ENCODE results near the gene ERCC5.

ERCC5 gene

GRCh38 chr13:102845630-102846260 lies at the start of gene ERCC5:
Gene ERCC5 (plus strand): TSS chr13:102846032. CDS start chr13:102846267, 235 bp downstream.
- no peaks in the 10 kb centered on the region for H3K27me3 Mint-ChIP-seq

GRCh38 chr13:102798581-102799425 lies 47.0 kb upstream of the ERCC5 start, which contains the start of the genes BIVM and POGLUT2:
Gene BIVM (plus strand): TSS chr13:102799119. CDS start chr13:102807268, 8,149 bp downstream.
Gene POGLUT2 (minus strand): TSS chr13:102798976. CDS start chr13:102798670, 306 bp downstream.
- Mint-ChIP-seq H3K27me3 (peaks cover 14% of the 10 kb centered on the region), H3K27ac (peak within 1 kb of the TSS; percentile 87), H3K4me3 (peak within 1 kb of the TSS; percentile 93), H3K9me3 (no peaks in the 10 kb centered on the region), H3K36me3 (ENCODE audit: low read depth) (peaks cover 4% of the 10 kb centered on the region), H3K4me1 (ENCODE audit: low read depth) (peaks cover 33% of the 10 kb centered on the region)

More at GRCh38 chr13:102845630-102846260, at the start of gene ERCC5:
- H3K27ac Mint-ChIP-seq, result peak within 1 kb of the TSS; percentile 96
- H3K36me3 Mint-ChIP-seq (ENCODE audit: low read depth), result peaks cover 5% of the 10 kb centered on the region
- no peaks in the 10 kb centered on the region for H3K9me3 Mint-ChIP-seq
- peak within 1 kb of the TSS; percentile 98 for H3K4me3 Mint-ChIP-seq
- peaks cover 42% of the 10 kb centered on the region for H3K4me1 Mint-ChIP-seq (ENCODE audit: low read depth)

- H3K4me1 Mint-ChIP-seq (ENCODE audit: low read depth), result peaks cover 35% of the 10 kb centered on the region
- H3K36me3 Mint-ChIP-seq (ENCODE audit: low read depth), result peaks cover 5% of the 10 kb centered on the region
- H3K27ac Mint-ChIP-seq, result peak overlapping the region; percentile 85
- H3K9me3 Mint-ChIP-seq, result no peaks in the 10 kb centered on the region
- H3K4me3 Mint-ChIP-seq, result peak overlapping the region; percentile 93
- H3K27me3 Mint-ChIP-seq, result peaks cover 14% of the 10 kb centered on the region
Observed at GRCh38 chr13:102799426-102800144, 46.2 kb upstream of the ERCC5 start.

GRCh38 chr13:102800145-102801041 lies 45.4 kb upstream of the ERCC5 start:
- H3K4me3 Mint-ChIP-seq, result peak overlapping the region; percentile 93
- H3K27me3 Mint-ChIP-seq, result peaks cover 14% of the 10 kb centered on the region
- peaks cover 9% of the 10 kb centered on the region for H3K36me3 Mint-ChIP-seq (ENCODE audit: low read depth)
- H3K9me3 Mint-ChIP-seq, result no peaks in the 10 kb centered on the region
- H3K4me1 Mint-ChIP-seq (ENCODE audit: low read depth), result peaks cover 35% of the 10 kb centered on the region
- H3K27ac Mint-ChIP-seq, result peak overlapping the region; percentile 85

- Mint-ChIP-seq H3K27me3 (no peaks in the 10 kb centered on the region), H3K4me1 (ENCODE audit: low read depth) (peaks cover 25% of the 10 kb centered on the region), H3K9me3 (no peaks in the 10 kb centered on the region), H3K4me3 (no peak overlapping the region), H3K27ac (no peak overlapping the region), H3K36me3 (ENCODE audit: low read depth) (peaks cover 27% of the 10 kb centered on the region)
Observed at GRCh38 chr13:102805680-102806079, 40.2 kb upstream of the ERCC5 start.

- Mint-ChIP-seq H3K4me3 (no peak overlapping the region), H3K27ac (no peak overlapping the region), H3K9me3 (no peaks in the 10 kb centered on the region), H3K4me1 (ENCODE audit: low read depth) (peaks cover 19% of the 10 kb centered on the region), H3K36me3 (ENCODE audit: low read depth) (peaks cover 38% of the 10 kb centered on the region), H3K27me3 (no peaks in the 10 kb centered on the region)
Observed at GRCh38 chr13:102807699-102808098, 38.1 kb upstream of the ERCC5 start.

DNA sequence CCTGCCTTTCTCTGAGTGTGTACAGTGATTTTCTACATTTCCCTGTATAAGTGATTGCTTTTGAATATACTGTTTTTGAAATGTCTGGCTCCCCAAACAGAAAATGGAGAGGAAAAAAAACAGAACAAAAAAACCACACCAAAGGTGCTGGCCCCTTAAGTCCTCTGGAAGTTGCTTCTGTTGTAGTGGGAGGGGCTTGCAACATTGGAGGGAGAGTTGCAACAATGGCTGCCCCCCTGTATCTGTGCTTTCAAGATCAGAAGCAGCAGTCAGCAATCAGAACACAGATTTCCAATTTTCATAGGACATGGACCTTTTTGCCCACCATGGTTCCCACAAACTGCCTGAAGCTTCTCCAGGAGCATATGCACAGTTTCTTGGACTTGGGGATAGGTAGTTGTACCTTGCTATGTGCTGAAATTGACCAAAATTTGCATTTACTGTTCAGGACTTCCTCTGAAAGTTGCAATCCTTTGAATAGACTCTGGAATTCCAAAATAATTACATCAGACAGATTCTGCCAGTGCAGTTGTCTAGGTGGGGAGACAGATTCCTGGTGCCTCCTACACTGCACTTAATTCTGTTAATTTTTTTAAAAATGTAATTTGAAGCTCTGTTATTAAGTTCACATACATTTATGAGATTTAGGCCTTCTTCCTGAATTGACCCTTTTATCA lies 33.1 kb upstream of the ERCC5 start:
- H3K36me3 Mint-ChIP-seq (ENCODE audit: low read depth), result peaks cover 42% of the 10 kb centered on the region
- no peak overlapping the region for H3K27ac Mint-ChIP-seq
- no peaks in the 10 kb centered on the region for H3K9me3 Mint-ChIP-seq
- H3K4me3 Mint-ChIP-seq, result no peak overlapping the region
- H3K27me3 Mint-ChIP-seq, result no peaks in the 10 kb centered on the region
- peaks cover 26% of the 10 kb centered on the region for H3K4me1 Mint-ChIP-seq (ENCODE audit: low read depth)

DNA sequence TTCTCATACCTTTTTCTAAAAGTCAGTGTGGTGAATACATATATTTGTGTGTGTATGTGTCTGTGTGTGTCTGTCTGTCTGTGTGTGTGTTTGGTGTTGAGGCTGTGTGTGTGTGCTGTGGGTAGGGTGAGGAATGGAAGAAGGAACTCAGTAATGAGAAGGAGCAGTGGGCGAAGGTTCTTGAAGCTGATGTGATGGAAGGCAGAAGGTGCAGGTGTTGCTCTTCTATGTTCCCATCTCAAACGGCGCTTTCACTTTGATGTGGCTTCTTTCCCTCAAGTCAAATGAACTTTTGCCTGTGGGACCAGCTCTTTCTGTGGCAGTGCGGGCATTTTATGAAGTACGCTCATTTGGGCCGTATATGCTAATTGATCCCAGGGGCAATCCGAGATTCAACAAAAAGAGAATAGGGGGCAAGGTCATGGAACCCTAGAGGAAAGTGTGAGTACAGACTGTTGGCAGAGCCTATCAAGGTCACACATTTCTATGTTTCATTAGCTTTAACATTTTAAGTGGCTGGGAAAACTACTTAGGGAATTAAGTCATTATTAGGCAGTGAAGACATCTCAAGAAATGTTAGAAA lies 31.7 kb upstream of the ERCC5 start:
- Mint-ChIP-seq H3K27me3 (no peaks in the 10 kb centered on the region), H3K9me3 (no peaks in the 10 kb centered on the region), H3K4me3 (peak overlapping the region; percentile 1), H3K4me1 (ENCODE audit: low read depth) (peaks cover 26% of the 10 kb centered on the region), H3K27ac (no peak overlapping the region), H3K36me3 (ENCODE audit: low read depth) (peaks cover 49% of the 10 kb centered on the region)

DNA sequence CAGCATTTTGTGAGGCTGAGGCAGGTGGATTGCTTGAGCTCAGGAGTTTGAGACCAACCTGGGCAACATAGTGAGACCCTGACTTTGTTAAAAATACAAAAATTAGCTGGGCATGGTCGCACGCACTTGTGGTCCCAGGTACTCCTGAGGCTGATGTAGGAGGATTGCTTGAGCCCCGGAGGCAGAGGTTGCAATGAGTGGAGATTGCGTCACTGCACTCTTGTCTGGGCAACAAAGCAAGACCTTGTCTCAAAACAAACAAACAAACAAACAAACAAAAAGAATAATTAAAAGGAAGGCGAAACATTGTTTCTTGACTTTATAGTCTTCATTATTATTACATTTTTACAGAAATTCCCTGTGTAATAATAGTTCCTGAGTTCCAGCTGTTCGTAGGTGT lies 31.0 kb upstream of the ERCC5 start:
- H3K4me1 Mint-ChIP-seq (ENCODE audit: low read depth), result peaks cover 26% of the 10 kb centered on the region
- H3K27me3 Mint-ChIP-seq, result no peaks in the 10 kb centered on the region
- H3K9me3 Mint-ChIP-seq, result no peaks in the 10 kb centered on the region
- no peak overlapping the region for H3K4me3 Mint-ChIP-seq
- no peak overlapping the region for H3K27ac Mint-ChIP-seq
- H3K36me3 Mint-ChIP-seq (ENCODE audit: low read depth), result peaks cover 52% of the 10 kb centered on the region

DNA sequence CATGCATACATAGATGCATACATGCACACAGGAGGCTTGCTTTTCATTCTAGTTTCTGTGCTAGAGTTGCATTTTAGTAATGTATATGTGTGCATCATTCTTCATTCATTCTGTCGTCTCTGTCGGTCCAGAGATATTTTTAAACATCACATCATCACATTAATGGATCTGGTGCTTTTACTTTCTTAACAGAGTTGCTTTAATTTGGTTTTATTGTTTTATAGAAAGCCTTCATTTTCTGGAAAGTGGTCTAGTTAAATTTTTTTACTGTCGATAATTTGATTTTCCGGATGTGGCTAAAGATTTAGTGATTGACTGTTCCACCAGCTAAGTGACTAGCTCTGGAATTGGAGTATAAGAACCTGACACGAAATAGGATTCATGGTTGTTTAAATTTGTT lies 30.0 kb upstream of the ERCC5 start:
- peaks cover 26% of the 10 kb centered on the region for H3K4me1 Mint-ChIP-seq (ENCODE audit: low read depth)
- no peak overlapping the region for H3K27ac Mint-ChIP-seq
- H3K36me3 Mint-ChIP-seq (ENCODE audit: low read depth), result peaks cover 53% of the 10 kb centered on the region
- H3K9me3 Mint-ChIP-seq, result no peaks in the 10 kb centered on the region
- no peaks in the 10 kb centered on the region for H3K27me3 Mint-ChIP-seq
- H3K4me3 Mint-ChIP-seq, result no peak overlapping the region

- H3K27me3 Mint-ChIP-seq, result no peaks in the 10 kb centered on the region
- H3K36me3 Mint-ChIP-seq (ENCODE audit: low read depth), result peaks cover 50% of the 10 kb centered on the region
- H3K9me3 Mint-ChIP-seq, result no peaks in the 10 kb centered on the region
- no peak overlapping the region for H3K4me3 Mint-ChIP-seq
- H3K4me1 Mint-ChIP-seq (ENCODE audit: low read depth), result peaks cover 26% of the 10 kb centered on the region
- no peak overlapping the region for H3K27ac Mint-ChIP-seq
Observed at GRCh38 chr13:102816708-102817107, 29.1 kb upstream of the ERCC5 start.

DNA sequence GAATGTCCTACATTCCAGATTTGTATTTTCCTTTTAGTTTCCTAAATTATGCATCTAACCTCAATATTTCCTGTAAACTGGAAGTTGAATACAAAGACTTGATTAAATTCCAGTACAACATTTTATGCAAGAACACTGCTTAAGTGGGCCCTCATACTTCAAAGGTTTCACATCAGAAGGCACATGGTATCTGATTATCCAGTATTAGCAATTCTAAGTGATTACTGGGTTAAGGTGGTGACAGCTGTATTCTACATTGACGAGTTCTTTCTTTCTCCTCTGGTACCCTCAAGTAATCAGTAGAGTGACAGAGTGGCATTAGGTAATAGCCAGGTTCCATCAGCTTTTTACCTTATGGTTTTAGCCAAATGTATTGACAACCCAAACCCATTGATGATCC lies 28.6 kb upstream of the ERCC5 start:
- H3K9me3 Mint-ChIP-seq, result no peaks in the 10 kb centered on the region
- H3K4me3 Mint-ChIP-seq, result no peak overlapping the region
- no peak overlapping the region for H3K27ac Mint-ChIP-seq
- H3K4me1 Mint-ChIP-seq (ENCODE audit: low read depth), result peaks cover 21% of the 10 kb centered on the region
- H3K27me3 Mint-ChIP-seq, result no peaks in the 10 kb centered on the region
- peaks cover 50% of the 10 kb centered on the region for H3K36me3 Mint-ChIP-seq (ENCODE audit: low read depth)

GRCh38 chr13:102817907-102818306 lies 27.9 kb upstream of the ERCC5 start:
- H3K4me1 Mint-ChIP-seq (ENCODE audit: low read depth), result peaks cover 14% of the 10 kb centered on the region
- no peak overlapping the region for H3K4me3 Mint-ChIP-seq
- H3K27ac Mint-ChIP-seq, result no peak overlapping the region
- H3K9me3 Mint-ChIP-seq, result no peaks in the 10 kb centered on the region
- H3K27me3 Mint-ChIP-seq, result no peaks in the 10 kb centered on the region
- peaks cover 56% of the 10 kb centered on the region for H3K36me3 Mint-ChIP-seq (ENCODE audit: low read depth)
